Loucy (cell line): Measurements from ENCODE around the gene SIRPA.

ENCODE experiments used
- EZH2phosphoT487 ChIP-seq: fragments of 200-600 bp; IDR thresholded peaks from 2 replicates; pipeline ENCODE4 v1.6.1; 2018; ENCODE audit warnings: antibody characterized with exemption, mild to moderate bottlenecking, moderate library complexity, borderline replicate concordance
- TF ChIP-seq, protein P1 (sequence below): fragments of 200-600 bp; sonication (generic); conservative IDR thresholded peaks from 2 replicates; pipeline ENCODE4 v1.5.1; 2014; ENCODE audit warnings: mild to moderate bottlenecking, antibody characterized with exemption, low read length

DNA sequence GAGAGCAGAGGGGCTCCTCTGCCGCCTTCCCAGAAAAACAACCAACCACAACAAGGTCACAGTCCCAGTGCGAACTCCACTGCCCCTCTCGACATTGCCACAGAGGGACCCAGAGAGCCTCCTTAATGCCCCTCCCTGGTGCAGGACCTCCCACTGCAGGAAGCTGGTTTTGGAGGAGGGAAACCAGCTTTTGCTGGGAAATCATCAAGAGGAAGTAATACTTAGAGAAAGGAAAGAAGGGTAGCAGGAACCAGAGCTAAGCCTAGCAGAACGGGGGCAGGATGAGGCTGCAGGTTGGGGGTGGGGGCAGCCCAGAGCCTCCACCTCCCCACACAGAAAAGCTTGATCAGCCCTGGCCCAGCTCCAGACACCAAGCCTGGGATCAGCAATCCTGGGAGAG lies 37.7 kb upstream of the SIRPA start:
- TF ChIP-seq, protein P1, sequence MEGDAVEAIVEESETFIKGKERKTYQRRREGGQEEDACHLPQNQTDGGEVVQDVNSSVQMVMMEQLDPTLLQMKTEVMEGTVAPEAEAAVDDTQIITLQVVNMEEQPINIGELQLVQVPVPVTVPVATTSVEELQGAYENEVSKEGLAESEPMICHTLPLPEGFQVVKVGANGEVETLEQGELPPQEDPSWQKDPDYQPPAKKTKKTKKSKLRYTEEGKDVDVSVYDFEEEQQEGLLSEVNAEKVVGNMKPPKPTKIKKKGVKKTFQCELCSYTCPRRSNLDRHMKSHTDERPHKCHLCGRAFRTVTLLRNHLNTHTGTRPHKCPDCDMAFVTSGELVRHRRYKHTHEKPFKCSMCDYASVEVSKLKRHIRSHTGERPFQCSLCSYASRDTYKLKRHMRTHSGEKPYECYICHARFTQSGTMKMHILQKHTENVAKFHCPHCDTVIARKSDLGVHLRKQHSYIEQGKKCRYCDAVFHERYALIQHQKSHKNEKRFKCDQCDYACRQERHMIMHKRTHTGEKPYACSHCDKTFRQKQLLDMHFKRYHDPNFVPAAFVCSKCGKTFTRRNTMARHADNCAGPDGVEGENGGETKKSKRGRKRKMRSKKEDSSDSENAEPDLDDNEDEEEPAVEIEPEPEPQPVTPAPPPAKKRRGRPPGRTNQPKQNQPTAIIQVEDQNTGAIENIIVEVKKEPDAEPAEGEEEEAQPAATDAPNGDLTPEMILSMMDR, result no peak
- TF ChIP-seq EZH2phosphoT487, result no peak
